B cell (primary cell): ENCODE results near the gene DMAP1.

Experiments
- EZH2 ChIP-seq: IDR thresholded peaks from 2 replicates; pipeline ENCODE4 v1.6.1; 2012; ENCODE audit warnings: borderline replicate concordance, low read depth, mild to moderate bottlenecking, moderate library complexity, low read length; ENCODE audit not compliant: insufficient read depth, poor library complexity, severe bottlenecking
- TF ChIP-seq, protein P1 (sequence below): fragments of 200-600 bp; IDR thresholded peaks from one replicate; pipeline ENCODE4 v1.8.0; 2022; ENCODE audit warnings: antibody characterized with exemption, mild to moderate bottlenecking

DNA sequence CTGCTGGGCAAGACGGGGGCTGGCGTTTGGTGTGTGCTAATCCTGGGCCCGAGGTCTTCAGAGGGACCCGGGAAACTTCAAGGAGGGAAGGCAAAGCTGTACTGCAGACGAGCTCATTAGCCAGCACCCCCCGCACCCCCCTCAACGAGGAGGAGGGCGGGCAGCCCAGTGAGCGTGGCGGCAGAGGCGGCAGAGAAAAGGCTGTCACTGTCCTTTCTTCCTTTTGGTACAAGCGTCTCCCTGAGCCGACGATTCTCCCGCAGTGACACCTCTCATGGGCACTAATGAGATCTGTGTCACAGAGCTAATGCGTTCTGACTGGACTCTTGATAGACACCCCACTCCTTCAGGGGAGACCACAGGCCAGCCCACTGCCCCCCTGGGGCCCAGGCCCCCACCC lies 29.5 kb downstream of the DMAP1 start:
- TF ChIP-seq, protein P1, sequence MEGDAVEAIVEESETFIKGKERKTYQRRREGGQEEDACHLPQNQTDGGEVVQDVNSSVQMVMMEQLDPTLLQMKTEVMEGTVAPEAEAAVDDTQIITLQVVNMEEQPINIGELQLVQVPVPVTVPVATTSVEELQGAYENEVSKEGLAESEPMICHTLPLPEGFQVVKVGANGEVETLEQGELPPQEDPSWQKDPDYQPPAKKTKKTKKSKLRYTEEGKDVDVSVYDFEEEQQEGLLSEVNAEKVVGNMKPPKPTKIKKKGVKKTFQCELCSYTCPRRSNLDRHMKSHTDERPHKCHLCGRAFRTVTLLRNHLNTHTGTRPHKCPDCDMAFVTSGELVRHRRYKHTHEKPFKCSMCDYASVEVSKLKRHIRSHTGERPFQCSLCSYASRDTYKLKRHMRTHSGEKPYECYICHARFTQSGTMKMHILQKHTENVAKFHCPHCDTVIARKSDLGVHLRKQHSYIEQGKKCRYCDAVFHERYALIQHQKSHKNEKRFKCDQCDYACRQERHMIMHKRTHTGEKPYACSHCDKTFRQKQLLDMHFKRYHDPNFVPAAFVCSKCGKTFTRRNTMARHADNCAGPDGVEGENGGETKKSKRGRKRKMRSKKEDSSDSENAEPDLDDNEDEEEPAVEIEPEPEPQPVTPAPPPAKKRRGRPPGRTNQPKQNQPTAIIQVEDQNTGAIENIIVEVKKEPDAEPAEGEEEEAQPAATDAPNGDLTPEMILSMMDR = no peak
- no peak for TF ChIP-seq EZH2
